GM23338 (cell line): ENCODE results near the gene SOWAHA. TPM values are rescaled to one million over a fixed set of nuclear protein-coding genes. Genes with fewer than 3 reads are reported as not detected.

Experiments
- ATAC-seq: fragments of 200-7000 bp; cut with Tn5 transposase; 3 replicates; pipeline ENCODE4 v1.9.1; 2020
- DNase-seq: peaks from one replicate; pipeline ENCODE4 v3.0.0-alpha.2; 2015; ENCODE audit warnings: low spot score
- H2AFZ ChIP-seq: fragments of 200-600 bp; sonication (generic); 2 replicates; pipeline ENCODE4 v1.8.0; 2016; ENCODE audit warnings: antibody characterized with exemption, mild to moderate bottlenecking, moderate library complexity
- H3F3A ChIP-seq: fragments of 200-600 bp; sonication (generic); replicated peaks from 2 replicates; pipeline ENCODE4 v1.8.0; 2017; ENCODE audit warnings: antibody characterized with exemption, mixed run types, low read depth
- H3K27ac ChIP-seq: fragments of 200-600 bp; sonication (generic); 2 replicates; pipeline ENCODE4 v1.6.1; 2016; ENCODE audit warnings: low read depth
- H3K27me3 ChIP-seq: fragments of 200-600 bp; sonication (generic); 2 replicates; pipeline ENCODE4 v1.8.0; 2016; ENCODE audit warnings: mild to moderate bottlenecking, mixed run types, moderate library complexity; ENCODE audit not compliant: insufficient read depth
- H3K36me3 ChIP-seq: fragments of 200-600 bp; sonication (generic); 2 replicates; pipeline ENCODE4 v1.8.0; 2016; ENCODE audit warnings: mild to moderate bottlenecking; ENCODE audit not compliant: insufficient read depth
- H3K4me1 ChIP-seq: fragments of 200-600 bp; sonication (generic); 2 replicates; pipeline ENCODE4 v1.8.0; 2016; ENCODE audit warnings: mild to moderate bottlenecking, moderate library complexity; ENCODE audit not compliant: insufficient read depth
- H3K4me2 ChIP-seq: fragments of 200-600 bp; sonication (generic); 2 replicates; pipeline ENCODE4 v1.7.1; 2017; ENCODE audit warnings: mixed run types
- H3K4me3 ChIP-seq: fragments of 200-600 bp; sonication (generic); 2 replicates; pipeline ENCODE4 v1.6.1; 2016; ENCODE audit warnings: mixed run types
- H3K79me2 ChIP-seq: fragments of 200-600 bp; sonication (generic); replicated peaks from 2 replicates; pipeline ENCODE4 v1.8.0; 2017; ENCODE audit warnings: mild to moderate bottlenecking; ENCODE audit not compliant: insufficient read depth
- H3K9me2 ChIP-seq: fragments of 200-600 bp; sonication (generic); 2 replicates; pipeline ENCODE4 v1.8.0; 2017; ENCODE audit not compliant: insufficient read depth
- H4K20me1 ChIP-seq: fragments of 200-600 bp; sonication (generic); replicated peaks from 2 replicates; pipeline ENCODE4 v1.8.0; 2017; ENCODE audit warnings: mild to moderate bottlenecking; ENCODE audit not compliant: insufficient read depth
- H3K27ac Mint-ChIP-seq: 2 replicates; pipeline ENCODE4 v1.8.0; 2020; ENCODE audit warnings: inconsistent platforms, mild to moderate bottlenecking, moderate library complexity, mixed read lengths
- H3K27me3 Mint-ChIP-seq: 3 replicates; pipeline ENCODE4 v1.8.0; 2022; ENCODE audit warnings: low read depth, mild to moderate bottlenecking, moderate library complexity, mixed read lengths, inconsistent platforms; ENCODE audit not compliant: insufficient read depth, poor library complexity
- H3K36me3 Mint-ChIP-seq: 3 replicates; pipeline ENCODE4 v1.8.0; 2021; ENCODE audit warnings: low read depth, mild to moderate bottlenecking, inconsistent platforms, moderate library complexity, mixed read lengths
- H3K4me1 Mint-ChIP-seq: 3 replicates; pipeline ENCODE4 v1.8.0; 2020; ENCODE audit warnings: mild to moderate bottlenecking, inconsistent platforms, mixed read lengths
- H3K4me3 Mint-ChIP-seq: 3 replicates; pipeline ENCODE4 v1.8.0; 2021; ENCODE audit warnings: moderate library complexity, mild to moderate bottlenecking, inconsistent platforms, mixed read lengths
- H3K9me3 Mint-ChIP-seq: 3 replicates; pipeline ENCODE4 v1.8.0; 2020; ENCODE audit warnings: moderate library complexity, mild to moderate bottlenecking, inconsistent platforms, mixed read lengths
- CTCF ChIP-seq, 2 experiments: fragments of 200-600 bp in 1 of 2; sonication (generic) in 1 of 2; conservative IDR thresholded peaks; 2 replicates each; pipeline versions ENCODE4 v1.5.1 to v1.6.1; 2016 to 2017; ENCODE audit warnings: antibody characterized with exemption in 2 of 2, low read depth in 2 of 2, mild to moderate bottlenecking in 2 of 2, moderate library complexity in 1 of 2
- ETS1 ChIP-seq: IDR thresholded peaks from 2 replicates; pipeline ENCODE4 v1.6.1; 2016; ENCODE audit warnings: antibody characterized with exemption
- POLR2AphosphoS5 ChIP-seq: IDR thresholded peaks from 2 replicates; pipeline ENCODE4 v1.6.1; 2016; ENCODE audit warnings: antibody characterized with exemption, low read depth
- ZNF114 ChIP-seq: fragments of 250-450 bp; sonication (Bioruptor Pico); IDR thresholded peaks from 2 replicates; pipeline ENCODE4 v1.5.0; 2020; ENCODE audit warnings: mild to moderate bottlenecking, moderate library complexity
- ZNF331 ChIP-seq: fragments of 250-450 bp; sonication (Bioruptor Pico); IDR thresholded peaks from 2 replicates; pipeline ENCODE4 v1.5.0; 2020; ENCODE audit warnings: low read depth, mild to moderate bottlenecking, moderate library complexity
- ZNF462 ChIP-seq: fragments of 250-450 bp; sonication (Bioruptor Pico); IDR thresholded peaks from 2 replicates; pipeline ENCODE4 v1.5.0; 2020; ENCODE audit warnings: mild to moderate bottlenecking, moderate library complexity
- polyA plus RNA-seq: library from polyadenylated mRNA; unstranded; fragments of >200 nt; fragmentation: Nextera tagmentation; extraction: Ambion mirVana; gene quantifications from 2 replicates; pipeline ENCODE4 v1.2.1, GENCODE V29; 2016
- total RNA-seq: library from RNA; depleted of rRNA; stranded (reverse); fragments of >200 nt; shearing (Covaris generic); gene quantifications from 2 replicates; pipeline ENCODE4 v1.2.3, GENCODE V29; 2014

Gene SOWAHA
- total and polyA plus RNA-seq, 2 experiments from 2014 or later, result 0.18 to 0.52 TPM

GRCh38 chr5:132840896-132841295 is 27.8 kb downstream of the SOWAHA start (continued):
- TF ChIP-seq ZNF462, result no peak
- TF ChIP-seq CTCF (conservative IDR thresholded peaks at IDR 0.05; ENCODE audit: low read depth in 2 of 2), result no peak
- TF ChIP-seq ETS1, result no peak
- TF ChIP-seq ZNF114, result no peak

GRCh38 chr5:132841305-132841704 is 28.2 kb downstream of the SOWAHA start:
- no peaks in the 10 kb centered on the region for H3K36me3 ChIP-seq
- H3K27me3 ChIP-seq, result no peaks in the 10 kb centered on the region
- Mint-ChIP-seq H3K4me3 (no peak overlapping the region), H3K27me3 (peaks cover 2% of the 10 kb centered on the region), H3K36me3 (no peaks in the 10 kb centered on the region), H3K4me1 (no peaks in the 10 kb centered on the region), H3K27ac (no peak overlapping the region), H3K9me3 (no peaks in the 10 kb centered on the region)
- H3K27ac ChIP-seq, result no peak overlapping the region
- H4K20me1 ChIP-seq, result no peaks in the 10 kb centered on the region
- no peaks in the 10 kb centered on the region for H3K4me1 ChIP-seq
- ATAC-seq (no peak), DNase-seq (no peak)
- no peak overlapping the region for H3K4me2 ChIP-seq
- H3K4me3 ChIP-seq, result no peak overlapping the region
- H2AFZ ChIP-seq, result no peak overlapping the region
- no peaks in the 10 kb centered on the region for H3K9me2 ChIP-seq
- no peaks in the 10 kb centered on the region for H3K79me2 ChIP-seq
- no peaks in the 10 kb centered on the region for H3F3A ChIP-seq
- TF ChIP-seq POLR2AphosphoS5 (no peak), ZNF462 (no peak), ZNF114 (no peak), ZNF331 (CRISPR knock-in tag) (no peak)
